NB4 (cell line): ENCODE results near the gene NAV3.

Experiments used
- DNase-seq: peaks from one replicate; pipeline ENCODE4 v3.0.0; 2010; ENCODE audit warnings: low read depth
- H3K4me3 ChIP-seq: one replicate; pipeline ENCODE4 v1.5.1; 2011; ENCODE audit warnings: mild to moderate bottlenecking, low read depth, low read length, moderate library complexity
- CTCF ChIP-seq: IDR thresholded peaks from one replicate; pipeline ENCODE4 v1.5.1; 2012; ENCODE audit warnings: low read depth, low read length
- MAX ChIP-seq: IDR thresholded peaks from 2 replicates; pipeline ENCODE4 v1.6.1; 2011; ENCODE audit warnings: low read depth, low read length
- MYC ChIP-seq: IDR thresholded peaks from 2 replicates; pipeline ENCODE4 v1.6.1; 2011; ENCODE audit warnings: low read depth, low read length
- POLR2A ChIP-seq: IDR thresholded peaks from 2 replicates; pipeline ENCODE4 v1.6.1; 2011; ENCODE audit warnings: mild to moderate bottlenecking; ENCODE audit not compliant: insufficient read length; ENCODE audit errors: extremely low read depth

NAV3 gene

GRCh38 chr12:77943466-77943865 is 112.8 kb downstream of the NAV3 start:
- H3K4me3 ChIP-seq, result no peak overlapping the region
- peak; percentile 48 for DNase-seq
- TF ChIP-seq MAX, result no peak
- TF ChIP-seq MYC, result no peak
- no peak for TF ChIP-seq CTCF
- TF ChIP-seq POLR2A, result no peak

- no peak for DNase-seq
These were observed 115.9 kb downstream of the NAV3 start for GRCh38 chr12:77946541-77947061.

GRCh38 chr12:77947330-77947729 is 116.6 kb downstream of the NAV3 start:
- TF ChIP-seq CTCF (no peak), MAX (no peak), POLR2A (no peak), MYC (no peak)
- H3K4me3 ChIP-seq, result no peak overlapping the region
- no peak for DNase-seq

More at GRCh38 chr12:77946541-77947061, 115.9 kb downstream of the NAV3 start:
- H3K4me3 ChIP-seq, result no peak overlapping the region
- TF ChIP-seq POLR2A, result no peak
- TF ChIP-seq CTCF, result no peak
- TF ChIP-seq MAX, result no peak
- TF ChIP-seq MYC, result no peak

GRCh38 chr12:77947746-77948145 is 117.1 kb downstream of the NAV3 start:
- no peak overlapping the region for H3K4me3 ChIP-seq
- TF ChIP-seq POLR2A, result no peak
- no peak for TF ChIP-seq CTCF
- no peak for TF ChIP-seq MYC
- TF ChIP-seq MAX, result no peak
- no peak for DNase-seq

- no peak for DNase-seq
- TF ChIP-seq MYC, result no peak
- TF ChIP-seq MAX, result no peak
- no peak for TF ChIP-seq CTCF
- no peak for TF ChIP-seq POLR2A
- H3K4me3 ChIP-seq, result no peak overlapping the region
These were observed 119.2 kb downstream of the NAV3 start for GRCh38 chr12:77949943-77950342.
